DOHH2 (cell line): Measurements from ENCODE around the gene THBS2.
"Not testable (repeated sequence)": the region's sequence is repeated elsewhere in the genome, so short reads cannot be mapped to it uniquely, and the experiment has no call there.

ENCODE experiments used
- CTCF ChIP-seq: fragments of 200-600 bp; sonication (generic); IDR thresholded peaks from one replicate; pipeline ENCODE4 v1.5.1; 2014; ENCODE audit warnings: antibody characterized with exemption, mild to moderate bottlenecking, low read depth, low read length; ENCODE audit not compliant: poor library complexity, severe bottlenecking
- EZH2phosphoT487 ChIP-seq: fragments of 200-600 bp; sonication (generic); IDR thresholded peaks from 2 replicates; pipeline ENCODE4 v1.6.1; 2017; ENCODE audit warnings: borderline replicate concordance, mild to moderate bottlenecking, antibody characterized with exemption, low read length, moderate library complexity, mixed read lengths

GRCh38 chr6:169298626-169299025, 45.0 kb upstream of the THBS2 start:
- not testable (repeated sequence) for TF ChIP-seq CTCF, EZH2phosphoT487
